H9 (cell line): ENCODE results near the gene AVEN. TPM values are rescaled to one million over a fixed set of nuclear protein-coding genes. Genes with fewer than 3 reads are reported as not detected.

ENCODE experiments used
- DNase-seq: peaks from one replicate; pipeline ENCODE4 v3.0.0-alpha.2; 2017
- H2AFZ ChIP-seq: one replicate; pipeline ENCODE4 v1.6.1; 2013; ENCODE audit warnings: mild to moderate bottlenecking, low read length, control low read depth, moderate library complexity
- H2AK5ac ChIP-seq: 2 replicates; pipeline ENCODE4 v1.6.1; 2013; ENCODE audit warnings: low read length, control low read depth, mixed read lengths; ENCODE audit not compliant: insufficient read length
- H2BK120ac ChIP-seq: one replicate; pipeline ENCODE4 v1.6.1; 2013; ENCODE audit warnings: low read depth, mild to moderate bottlenecking, low read length, control low read depth, inconsistent platforms; ENCODE audit not compliant: poor library complexity, severe bottlenecking
- H2BK12ac ChIP-seq: 2 replicates; pipeline ENCODE4 v1.6.1; 2013; ENCODE audit warnings: low read length, control low read depth, mixed read lengths, low read depth; ENCODE audit not compliant: insufficient read length
- H2BK15ac ChIP-seq: 2 replicates; pipeline ENCODE4 v1.6.1; 2013; ENCODE audit warnings: low read depth, low read length, control low read depth
- H2BK20ac ChIP-seq: one replicate; pipeline ENCODE4 v1.6.1; 2013; ENCODE audit warnings: low read depth, mild to moderate bottlenecking, low read length, control low read depth, inconsistent platforms; ENCODE audit not compliant: poor library complexity, severe bottlenecking
- H2BK5ac ChIP-seq: 2 replicates; pipeline ENCODE4 v1.6.1; 2013; ENCODE audit warnings: low read length, control low read depth, mixed read lengths; ENCODE audit not compliant: insufficient read length
- H3K14ac ChIP-seq: 2 replicates; pipeline ENCODE4 v1.6.1; 2013; ENCODE audit warnings: low read length, control low read depth; ENCODE audit not compliant: insufficient read depth
- H3K18ac ChIP-seq: 2 replicates; pipeline ENCODE4 v1.6.1; 2013; ENCODE audit warnings: low read depth, mild to moderate bottlenecking, mixed read lengths, low read length, control low read depth; ENCODE audit not compliant: insufficient read length
- H3K23ac ChIP-seq: 2 replicates; pipeline ENCODE4 v1.6.1; 2013; ENCODE audit warnings: low read length, control low read depth, mixed read lengths, low read depth; ENCODE audit not compliant: insufficient read length
- H3K23me2 ChIP-seq: 2 replicates; pipeline ENCODE4 v1.6.1; 2013; ENCODE audit warnings: low read depth, mild to moderate bottlenecking, mixed read lengths, low read length, control low read depth; ENCODE audit not compliant: insufficient read length, poor library complexity, severe bottlenecking
- H3K27ac ChIP-seq: 2 replicates; pipeline ENCODE4 v1.5.1; 2013; ENCODE audit warnings: low read length, control low read depth, mixed read lengths, low read depth; ENCODE audit not compliant: insufficient read length
- H3K27me3 ChIP-seq: 2 replicates; pipeline ENCODE4 v1.6.1; 2013; ENCODE audit warnings: low read length, control low read depth, inconsistent platforms; ENCODE audit not compliant: insufficient read depth
- H3K4ac ChIP-seq: 2 replicates; pipeline ENCODE4 v1.6.1; 2013; ENCODE audit warnings: low read depth, mild to moderate bottlenecking, control low read depth, inconsistent platforms, low read length, moderate library complexity
- H3K4me1 ChIP-seq: 2 replicates; pipeline ENCODE4 v1.6.1; 2013; ENCODE audit warnings: low read length, control low read depth, inconsistent platforms; ENCODE audit not compliant: insufficient read depth
- H3K4me2 ChIP-seq: 2 replicates; pipeline ENCODE4 v1.6.1; 2013; ENCODE audit warnings: low read length, control low read depth, mixed read lengths; ENCODE audit not compliant: insufficient read length, insufficient read depth
- H3K56ac ChIP-seq: 2 replicates; pipeline ENCODE4 v1.6.1; 2013; ENCODE audit warnings: low read depth, mild to moderate bottlenecking, mixed read lengths, low read length, control low read depth; ENCODE audit not compliant: insufficient read length
- H3K79me1 ChIP-seq: 2 replicates; pipeline ENCODE4 v1.6.1; 2013; ENCODE audit warnings: low read depth, mild to moderate bottlenecking, moderate library complexity, low read length, control low read depth, inconsistent platforms; ENCODE audit not compliant: insufficient read depth, poor library complexity, severe bottlenecking
- H3K79me2 ChIP-seq: 2 replicates; pipeline ENCODE4 v1.6.1; 2013; ENCODE audit warnings: low read length, control low read depth, inconsistent platforms; ENCODE audit not compliant: insufficient read depth
- H3K9ac ChIP-seq: 2 replicates; pipeline ENCODE4 v1.6.1; 2013; ENCODE audit warnings: low read length, control low read depth, mixed read lengths; ENCODE audit not compliant: insufficient read length; ENCODE audit errors: extremely low read depth
- H3K9me3 ChIP-seq: one replicate; pipeline ENCODE4 v1.6.1; 2013; ENCODE audit warnings: low read depth, low read length, inconsistent platforms; ENCODE audit not compliant: control insufficient read depth
- H3T11ph ChIP-seq: one replicate; pipeline ENCODE4 v1.6.1; 2013; ENCODE audit warnings: mild to moderate bottlenecking, low read length, control low read depth, inconsistent platforms
- H4K20me1 ChIP-seq: one replicate; pipeline ENCODE4 v1.6.1; 2013; ENCODE audit not compliant: control insufficient read depth, insufficient read length, insufficient read depth
- H4K5ac ChIP-seq: 2 replicates; pipeline ENCODE4 v1.6.1; 2013; ENCODE audit warnings: low read depth, mild to moderate bottlenecking, mixed read lengths, low read length, control low read depth; ENCODE audit not compliant: insufficient read length
- H4K8ac ChIP-seq: replicated peaks from 2 replicates; pipeline ENCODE4 v1.6.1; 2013; ENCODE audit warnings: low read length, control low read depth, mixed read lengths, low read depth; ENCODE audit not compliant: insufficient read length
- H4K91ac ChIP-seq: 2 replicates; pipeline ENCODE4 v1.6.1; 2013; ENCODE audit warnings: low read depth, mild to moderate bottlenecking, moderate library complexity, mixed read lengths, low read length, control low read depth; ENCODE audit not compliant: insufficient read length
- H3K27ac Mint-ChIP-seq, 3 experiments: 2 replicates in 2 of 3; 3 replicates in 1 of 3; pipeline ENCODE4 v1.8.0; 2020 to 2021; ENCODE audit warnings: mixed read lengths in 3 of 3, mild to moderate bottlenecking in 1 of 3, moderate library complexity in 1 of 3
- H3K27me3 Mint-ChIP-seq: 2 replicates; pipeline ENCODE4 v1.8.0; 2021; ENCODE audit warnings: low read depth, mild to moderate bottlenecking, moderate library complexity, mixed read lengths
- H3K36me3 Mint-ChIP-seq, 3 experiments: 2 replicates in 2 of 3; 3 replicates in 1 of 3; pipeline ENCODE4 v1.8.0; 2020 to 2021; ENCODE audit warnings: low read depth in 3 of 3, mixed read lengths in 3 of 3; ENCODE audit not compliant: insufficient read depth in 1 of 3
- H3K4me1 Mint-ChIP-seq, 2 experiments: 2 replicates each; pipeline ENCODE4 v1.8.0; 2020; ENCODE audit warnings: mixed read lengths in 2 of 2
- H3K4me3 Mint-ChIP-seq, 2 experiments: 2 replicates in 1 of 2; 3 replicates in 1 of 2; pipeline ENCODE4 v1.8.0; 2020 to 2021; ENCODE audit warnings: mild to moderate bottlenecking in 2 of 2, mixed read lengths in 2 of 2, moderate library complexity in 1 of 2
- H3K9me3 Mint-ChIP-seq, 2 experiments: 2 replicates in 1 of 2; 3 replicates in 1 of 2; pipeline ENCODE4 v1.8.0; 2020; ENCODE audit warnings: mild to moderate bottlenecking in 2 of 2, mixed read lengths in 2 of 2, moderate library complexity in 1 of 2
- WGBS: extraction: QIAGEN DNeasy Blood & Tissue Kit; methylation state at CpG from one replicate; pipeline ENCODE4 v1.1.7; 2013; ENCODE audit warnings: missing lambda C conversion rate, low lambda C conversion rate, mixed read lengths; ENCODE audit not compliant: insufficient read length; ENCODE audit errors: extremely low coverage; 5-methylcytosine and 5-hydroxymethylcytosine counted together
- total RNA-seq: library from RNA; stranded (reverse); gene quantifications from 2 replicates; pipeline ENCODE4 v1.2.1, GENCODE V29; 2021
- TF ChIP-seq, protein P1 (sequence below): fragments of 200-600 bp; sonication (generic); conservative IDR thresholded peaks from 3 replicates; pipeline ENCODE4 v1.8.0; 2021; ENCODE audit warnings: antibody characterized with exemption, mild to moderate bottlenecking

Gene AVEN
- total RNA-seq, 1 experiment from 2014 or later, result 16.1 TPM

DNA sequence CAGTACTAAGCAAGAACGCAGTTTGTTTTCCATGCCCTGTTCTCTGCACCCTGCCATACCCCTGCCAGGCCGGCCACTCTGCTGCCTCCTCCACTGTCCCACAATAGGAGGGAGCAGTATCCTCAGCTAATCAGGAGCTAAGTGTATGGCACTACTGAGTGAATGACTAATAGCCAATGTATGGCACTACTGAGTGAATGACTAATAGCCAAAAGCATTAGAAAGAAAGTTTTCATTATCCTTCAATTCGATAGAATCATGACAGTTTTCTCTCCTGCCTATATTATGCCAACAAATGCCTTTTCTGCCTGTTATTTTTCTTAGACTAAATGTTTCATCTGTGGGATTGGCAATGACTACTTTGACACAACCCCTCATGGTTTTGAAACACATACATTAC, 178.2 kb downstream of the AVEN start:
- Mint-ChIP-seq H3K36me3 (peaks cover 0 to 6% (median 4%) of the 10 kb centered on the region in 3 experiments; a peak in 5 of 7 replicates), H3K9me3 (no peaks in the 10 kb centered on the region), H3K4me3 (no peak overlapping the region), H3K4me1 (peaks cover 19 to 24% of the 10 kb centered on the region in 2 experiments), H3K27me3 (no peaks in the 10 kb centered on the region), H3K27ac (peak overlapping the region in 1 of 3 experiments; percentile 75; a peak in 2 of 7 replicates)
- TF ChIP-seq, protein P1, sequence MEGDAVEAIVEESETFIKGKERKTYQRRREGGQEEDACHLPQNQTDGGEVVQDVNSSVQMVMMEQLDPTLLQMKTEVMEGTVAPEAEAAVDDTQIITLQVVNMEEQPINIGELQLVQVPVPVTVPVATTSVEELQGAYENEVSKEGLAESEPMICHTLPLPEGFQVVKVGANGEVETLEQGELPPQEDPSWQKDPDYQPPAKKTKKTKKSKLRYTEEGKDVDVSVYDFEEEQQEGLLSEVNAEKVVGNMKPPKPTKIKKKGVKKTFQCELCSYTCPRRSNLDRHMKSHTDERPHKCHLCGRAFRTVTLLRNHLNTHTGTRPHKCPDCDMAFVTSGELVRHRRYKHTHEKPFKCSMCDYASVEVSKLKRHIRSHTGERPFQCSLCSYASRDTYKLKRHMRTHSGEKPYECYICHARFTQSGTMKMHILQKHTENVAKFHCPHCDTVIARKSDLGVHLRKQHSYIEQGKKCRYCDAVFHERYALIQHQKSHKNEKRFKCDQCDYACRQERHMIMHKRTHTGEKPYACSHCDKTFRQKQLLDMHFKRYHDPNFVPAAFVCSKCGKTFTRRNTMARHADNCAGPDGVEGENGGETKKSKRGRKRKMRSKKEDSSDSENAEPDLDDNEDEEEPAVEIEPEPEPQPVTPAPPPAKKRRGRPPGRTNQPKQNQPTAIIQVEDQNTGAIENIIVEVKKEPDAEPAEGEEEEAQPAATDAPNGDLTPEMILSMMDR, result no peak
- Histone ChIP-seq H2AFZ (no peak overlapping the region), H2BK5ac (no peak overlapping the region), H3K14ac (no peak overlapping the region), H2BK120ac (no peak overlapping the region), H3K56ac (no peak overlapping the region), H3K79me2 (no peaks in the 10 kb centered on the region), H3K4me2 (no peak overlapping the region), H3K4ac (no peak overlapping the region), H2BK12ac (no peak overlapping the region), H2BK15ac (no peak overlapping the region), H3K18ac (no peak overlapping the region), H4K5ac (no peak overlapping the region), H3K9me3 (no peaks in the 10 kb centered on the region), H3K23ac (no peak overlapping the region), H2BK20ac (no peak overlapping the region), H4K91ac (no peak overlapping the region), H3K27me3 (no peaks in the 10 kb centered on the region), H3K4me1 (no peaks in the 10 kb centered on the region; the same call in 1 of the 2 replicates), H3K23me2 (no peaks in the 10 kb centered on the region), H4K20me1 (no peaks in the 10 kb centered on the region), H2AK5ac (no peak overlapping the region), H3K27ac (no peak overlapping the region), H3T11ph (no peak overlapping the region), H3K9ac (no peak overlapping the region), H4K8ac (no peak overlapping the region), H3K79me1 (no peaks in the 10 kb centered on the region)
- no CpG with 5 or more reads among the region's 3 CpGs for WGBS
- no peak for DNase-seq
